ENCODE measurements around the gene PTPRG.
"Not testable (repeated sequence)": the region's sequence is repeated elsewhere in the genome, so short reads cannot be mapped to it uniquely, and the experiment has no call there.

PTPRG gene

DNA sequence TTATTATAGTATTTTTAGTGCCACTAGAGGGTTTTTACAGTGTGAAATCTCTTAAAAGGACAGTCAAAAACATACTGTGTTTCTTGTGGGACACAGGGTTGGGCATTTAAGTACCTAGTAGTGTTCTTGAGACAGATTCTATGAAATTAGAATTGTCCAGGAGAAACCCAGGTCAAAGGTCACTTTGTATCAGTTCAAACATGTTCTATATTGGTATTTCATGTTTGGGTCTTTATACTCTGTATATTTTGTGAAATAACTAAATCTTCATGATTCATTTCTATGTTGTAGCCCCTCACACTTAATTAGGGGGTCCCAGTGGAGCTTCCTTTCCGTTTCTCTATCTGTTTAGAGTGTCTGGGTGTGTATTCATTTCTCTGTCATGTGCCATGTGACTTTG, 171.6 kb downstream of the PTPRG start:
- no peak for DNase-seq

- DNase-seq, result no peak
These were observed 172.5 kb downstream of the PTPRG start for GRCh38 chr3:61733876-61734275.

GRCh38 chr3:61734749-61735686, 173.6 kb downstream of the PTPRG start:
- no peak for DNase-seq

GRCh38 chr3:61736506-61736905, 175.1 kb downstream of the PTPRG start:
- DNase-seq, result no peak

GRCh38 chr3:61739640-61740039, 178.3 kb downstream of the PTPRG start:
- DNase-seq, result no peak

GRCh38 chr3:61740494-61740893, 179.1 kb downstream of the PTPRG start:
- no peak for DNase-seq

DNA sequence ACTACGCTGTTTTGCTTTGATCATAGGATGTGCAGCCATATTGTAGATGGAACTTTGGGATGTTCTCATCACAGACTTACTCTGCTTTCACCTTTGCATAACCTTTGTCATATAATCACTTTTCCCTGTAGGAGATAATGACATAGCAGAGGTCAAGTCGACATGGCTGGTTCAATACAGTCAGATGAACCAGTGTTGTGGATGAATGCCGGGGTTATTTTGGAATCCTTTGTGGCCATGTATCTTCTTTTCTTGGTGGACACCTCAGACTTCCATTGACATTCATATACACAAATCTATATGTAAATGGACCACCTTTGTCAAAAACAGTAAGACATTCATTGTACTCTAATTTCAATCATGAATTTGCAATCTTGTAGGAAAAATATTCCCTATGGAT, 180.2 kb downstream of the PTPRG start:
- DNase-seq, result no peak

DNA sequence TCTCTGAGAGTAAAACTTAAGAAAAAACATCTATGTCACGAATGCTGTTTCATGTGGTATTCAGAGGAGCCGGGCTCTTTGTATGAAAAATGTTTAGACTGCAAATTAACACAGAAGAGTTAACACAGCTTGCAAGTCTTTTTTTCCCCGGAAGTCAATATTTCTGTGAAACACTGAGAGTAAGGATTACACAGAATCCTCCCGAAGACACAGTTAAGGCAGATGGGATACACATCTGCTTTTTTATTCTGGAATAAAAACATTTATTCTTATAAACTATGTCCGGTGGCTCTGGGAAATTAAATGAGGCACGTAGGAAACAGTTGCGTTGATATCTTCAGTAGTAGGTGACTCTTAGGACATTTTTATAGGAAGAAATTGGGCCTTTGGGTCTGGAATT, 180.6 kb downstream of the PTPRG start:
- no peak for DNase-seq

DNA sequence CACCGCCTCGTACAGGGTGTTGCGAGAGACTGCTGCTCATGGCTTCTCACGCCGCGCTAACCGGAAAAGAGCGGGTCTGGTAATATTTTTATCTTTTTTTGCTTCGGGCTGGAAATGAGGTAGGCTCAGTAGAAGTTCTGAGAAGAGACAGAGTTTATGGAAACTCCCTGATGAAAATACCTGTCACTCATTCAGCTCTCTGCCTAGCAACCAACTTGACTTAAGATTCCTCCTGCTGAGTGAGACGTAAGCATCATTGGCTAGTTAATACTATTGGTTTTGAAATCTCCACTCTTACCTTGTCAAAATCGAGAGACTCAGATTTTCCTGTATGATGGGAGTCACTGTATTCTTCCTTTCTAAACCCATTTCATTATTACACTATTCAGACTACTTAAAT, 181.7 kb downstream of the PTPRG start:
- DNase-seq, result no peak

DNA sequence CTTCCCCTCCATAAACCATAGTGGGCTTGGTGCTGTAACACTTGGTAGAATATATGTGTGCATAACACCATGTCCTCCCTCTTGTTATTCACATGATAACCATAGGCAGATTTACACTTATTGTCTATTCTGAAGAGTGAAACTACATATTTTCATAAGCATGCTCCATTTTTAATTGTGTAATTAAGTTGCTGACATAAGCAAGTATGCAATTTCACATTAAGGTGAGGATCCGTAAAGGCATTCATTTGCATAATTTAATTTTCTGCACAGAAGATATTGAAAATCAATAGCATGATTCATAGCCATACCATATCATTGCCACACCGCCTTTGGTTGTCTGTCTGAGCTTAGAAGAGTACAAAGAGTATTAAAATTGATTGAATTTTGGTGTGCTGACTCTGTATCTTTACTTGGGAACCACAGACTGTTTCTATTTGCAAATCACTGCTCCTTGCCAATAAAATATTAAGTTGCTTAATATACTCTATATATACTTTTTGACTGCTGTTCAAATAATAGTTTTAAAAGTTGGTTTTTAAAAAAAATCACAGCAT, 182.4 kb downstream of the PTPRG start:
- DNase-seq, result no peak

GRCh38 chr3:61748288-61748687, 186.9 kb downstream of the PTPRG start:
- no peak for DNase-seq

- no peak for DNase-seq
These were observed 189.4 kb downstream of the PTPRG start for GRCh38 chr3:61750766-61751165.

- DNase-seq, result no peak
These were observed 197.5 kb downstream of the PTPRG start for GRCh38 chr3:61758839-61759238.

GRCh38 chr3:61760783-61761182, 199.4 kb downstream of the PTPRG start:
- not testable (repeated sequence) for DNase-seq

GRCh38 chr3:61761694-61762430, 200.5 kb downstream of the PTPRG start:
- DNase-seq, result no peak

- no peak for DNase-seq
These were observed 203.9 kb downstream of the PTPRG start for GRCh38 chr3:61765157-61765876.

DNA sequence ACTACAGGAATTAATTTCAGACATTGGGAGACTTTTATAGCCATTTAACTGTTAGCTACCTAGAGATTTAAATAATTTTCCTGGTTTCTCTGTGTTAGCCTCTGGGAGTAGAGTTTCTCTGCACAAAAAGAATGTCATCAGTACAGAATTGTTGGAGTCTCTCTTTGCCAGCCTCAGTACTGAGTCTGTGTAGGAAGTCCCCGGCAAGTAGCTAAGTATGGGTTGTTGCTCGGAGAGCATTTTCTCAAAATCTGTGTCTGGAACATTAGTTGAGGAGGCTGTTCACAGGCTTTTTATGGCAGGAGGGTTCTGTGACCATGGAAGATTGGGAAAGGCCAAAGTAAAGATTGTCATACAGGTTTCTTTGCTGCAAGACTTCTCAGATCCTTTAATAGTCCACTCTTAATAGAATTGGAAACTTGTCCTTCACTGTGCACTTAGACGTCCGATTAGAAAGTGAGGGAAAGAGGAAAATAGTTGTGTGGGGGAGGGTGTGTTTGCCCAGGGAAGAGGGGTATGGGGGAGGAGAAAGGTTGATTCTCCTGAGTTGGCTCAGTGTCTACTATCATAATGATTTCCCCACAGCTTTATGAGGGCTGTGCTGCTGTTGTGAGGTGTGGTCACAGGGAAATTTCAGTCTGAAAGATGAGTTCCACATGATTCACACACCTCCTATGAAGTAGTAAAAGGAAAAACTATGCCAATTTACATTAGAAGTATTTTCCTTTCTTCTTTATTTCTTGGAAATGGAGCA, 207.1 kb downstream of the PTPRG start:
- no peak for DNase-seq

DNA sequence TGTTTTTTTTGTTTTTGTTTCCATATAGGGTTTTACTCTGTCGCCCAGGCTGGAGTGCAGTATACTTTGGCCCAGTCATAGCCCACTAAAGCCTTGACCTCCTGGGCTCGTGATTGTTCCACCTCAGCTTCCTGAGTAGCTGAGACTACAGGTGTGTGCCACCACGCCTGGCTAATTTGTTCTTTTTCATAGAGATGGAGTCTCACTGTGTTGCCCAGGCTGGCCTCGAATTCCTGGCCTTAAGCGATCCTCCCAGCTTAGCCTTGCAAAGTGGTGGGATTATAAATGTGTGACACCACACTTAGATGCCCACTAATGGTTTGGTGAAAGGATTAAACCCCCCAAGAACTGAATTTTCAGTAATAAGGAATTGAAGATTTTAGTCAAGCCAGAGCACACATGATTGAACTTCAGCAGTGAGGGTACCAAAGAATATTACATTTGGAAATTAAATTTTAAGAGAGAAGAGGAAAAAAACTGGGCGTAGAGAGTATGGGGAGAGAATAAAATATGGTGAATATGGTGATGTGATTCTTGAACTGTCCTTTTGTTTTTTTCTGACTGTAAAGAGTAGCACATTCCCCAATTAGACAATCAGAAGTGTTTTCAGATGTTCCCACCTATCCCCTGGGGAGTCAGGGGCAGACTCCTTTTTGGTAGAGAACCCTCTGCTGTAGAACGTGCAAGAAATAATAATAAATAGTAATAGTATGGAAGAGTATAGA, 208.1 kb downstream of the PTPRG start:
- DNase-seq, result no peak

- no peak for DNase-seq
These were observed 210.6 kb downstream of the PTPRG start for GRCh38 chr3:61771976-61772375.

DNA sequence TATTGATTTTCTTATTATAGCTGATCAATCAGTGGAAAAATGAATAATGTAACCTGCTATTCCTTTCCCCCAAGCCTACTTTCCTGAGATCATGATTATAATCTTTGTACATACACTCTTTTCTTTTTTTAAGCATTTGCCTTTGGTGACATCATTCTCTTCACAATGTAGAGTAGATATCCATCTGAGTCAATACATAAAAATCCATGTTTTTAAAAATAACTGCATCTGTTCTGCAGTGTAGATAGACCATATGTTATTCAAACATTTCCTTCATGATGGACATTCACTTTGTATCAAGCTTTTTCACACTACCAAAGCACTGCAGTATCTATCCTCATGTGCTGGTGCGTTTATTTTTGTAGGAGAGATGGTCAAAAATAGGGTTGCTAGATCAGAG, 211.1 kb downstream of the PTPRG start:
- no peak for DNase-seq

DNA sequence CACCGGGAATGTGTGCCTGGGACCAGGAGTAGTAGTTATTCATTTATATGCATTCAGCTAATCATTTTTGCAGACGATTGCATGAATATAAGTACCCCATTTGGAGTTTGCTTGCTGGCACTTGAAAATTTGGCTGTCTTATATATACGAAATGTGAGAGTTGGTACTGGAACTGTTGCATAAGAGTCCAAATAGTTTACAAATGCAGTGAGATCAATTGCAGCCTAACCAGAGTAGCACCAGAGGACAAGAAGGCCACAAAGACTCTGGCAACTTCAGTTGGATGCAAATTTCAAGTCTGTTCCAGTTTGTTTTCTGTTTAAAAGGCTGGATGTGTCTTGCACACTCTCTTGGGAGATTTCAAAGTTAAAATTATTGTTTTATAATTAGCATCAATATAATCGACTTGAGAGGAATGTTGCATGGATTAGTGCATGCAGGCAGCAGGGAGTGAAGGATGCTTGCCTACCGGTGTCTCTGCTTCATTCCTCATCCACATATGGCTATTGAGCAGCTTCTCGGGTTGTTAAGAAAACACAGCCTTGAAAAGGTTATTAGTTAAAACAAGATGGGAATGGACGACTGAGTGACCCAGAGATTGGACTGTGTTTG, 213.0 kb downstream of the PTPRG start:
- no peak for DNase-seq
